HG03521 (cell line): ENCODE measurements around the gene PCCA.
"Not testable (repeated sequence)": the region's sequence is repeated elsewhere in the genome, so short reads cannot be mapped to it uniquely, and the experiment has no call there.

ENCODE experiments used
- ATAC-seq: cut with Tn5 transposase; IDR thresholded peaks from one replicate; pipeline ENCODE4 v1.9.1; 2021; ENCODE audit warnings: mild to moderate bottlenecking, moderate library complexity; ENCODE audit not compliant: unreplicated experiment

Gene PCCA

GRCh38 chr13:100235311-100235901, 146.5 kb downstream of the PCCA start:
- no peak for ATAC-seq

DNA sequence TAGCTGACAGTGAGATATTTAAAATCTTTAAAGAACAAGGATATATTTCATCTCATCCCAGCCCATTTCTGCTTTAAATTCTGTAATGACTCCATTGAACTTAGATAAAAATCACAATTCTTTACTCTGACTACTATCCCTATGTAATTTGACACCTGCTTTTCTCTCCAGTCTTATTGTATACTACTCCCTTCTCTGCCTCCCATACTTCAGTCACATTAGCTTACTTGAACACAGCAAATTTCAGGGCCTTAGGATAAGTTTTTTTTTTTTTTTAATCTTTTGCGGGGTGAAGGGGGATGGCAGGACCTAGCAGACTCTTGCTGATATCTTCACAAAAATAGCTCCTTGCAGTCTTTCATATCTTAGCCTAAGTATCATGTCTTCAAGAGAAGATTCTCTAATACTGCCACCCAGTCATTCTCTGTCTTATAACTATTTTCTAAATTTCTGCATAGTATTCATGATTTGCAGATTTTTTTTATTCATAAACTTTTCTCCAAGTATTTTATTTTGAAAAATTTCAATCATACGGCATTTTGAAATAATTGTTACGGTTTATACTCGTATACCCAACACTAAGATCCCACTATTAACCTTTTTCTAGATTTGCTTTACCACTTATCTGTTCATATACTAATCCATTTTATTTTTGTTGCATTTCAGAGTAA, 151.4 kb downstream of the PCCA start:
- ATAC-seq: no peak

GRCh38 chr13:100244431-100244830, 155.5 kb downstream of the PCCA start:
- no peak for ATAC-seq

- no peak for ATAC-seq
Measured at GRCh38 chr13:100245104-100245503, 156.2 kb downstream of the PCCA start.

DNA sequence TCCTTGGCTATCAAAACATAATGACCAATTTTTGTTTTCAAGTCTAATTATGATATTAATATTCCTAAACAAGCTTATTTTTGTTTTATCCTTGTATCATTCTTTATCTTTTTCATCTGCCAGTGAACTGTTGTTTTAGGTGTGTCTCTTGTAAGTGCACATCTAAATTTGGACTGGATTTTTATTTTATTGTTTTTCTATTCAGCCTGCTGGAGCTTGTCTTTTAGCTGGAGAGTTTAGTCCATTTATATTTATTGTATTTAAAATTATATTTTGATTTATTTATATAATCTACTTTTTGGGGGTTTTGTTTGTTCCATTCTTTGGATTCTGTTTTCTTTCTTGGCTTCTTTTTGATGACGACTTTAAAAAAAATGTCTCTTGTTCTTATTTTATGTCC, 159.0 kb downstream of the PCCA start:
- no peak for ATAC-seq

- no peak for ATAC-seq
Measured at GRCh38 chr13:100254002-100254401, 165.1 kb downstream of the PCCA start.

DNA sequence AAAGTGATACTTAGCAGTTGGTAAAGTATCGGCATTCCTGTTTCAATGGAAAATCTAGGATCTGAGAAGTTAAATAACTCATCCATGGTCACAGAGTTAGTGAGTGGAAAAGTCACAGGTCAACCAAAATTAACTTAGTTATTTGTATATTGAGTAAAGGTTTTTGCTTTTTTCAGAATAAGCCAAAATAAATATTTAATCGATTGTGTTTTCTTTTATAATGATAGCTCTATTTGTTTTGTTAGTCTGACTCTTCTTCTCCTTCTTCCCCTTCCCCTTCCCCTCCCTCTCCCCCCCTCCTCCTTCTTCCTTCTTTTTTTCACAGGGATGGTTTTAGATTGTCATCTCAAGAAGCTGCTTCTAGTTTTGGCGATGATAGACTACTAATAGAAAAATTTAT, 173.5 kb downstream of the PCCA start:
- no peak for ATAC-seq

GRCh38 chr13:100266026-100266425, 177.1 kb downstream of the PCCA start:
- ATAC-seq: no peak

DNA sequence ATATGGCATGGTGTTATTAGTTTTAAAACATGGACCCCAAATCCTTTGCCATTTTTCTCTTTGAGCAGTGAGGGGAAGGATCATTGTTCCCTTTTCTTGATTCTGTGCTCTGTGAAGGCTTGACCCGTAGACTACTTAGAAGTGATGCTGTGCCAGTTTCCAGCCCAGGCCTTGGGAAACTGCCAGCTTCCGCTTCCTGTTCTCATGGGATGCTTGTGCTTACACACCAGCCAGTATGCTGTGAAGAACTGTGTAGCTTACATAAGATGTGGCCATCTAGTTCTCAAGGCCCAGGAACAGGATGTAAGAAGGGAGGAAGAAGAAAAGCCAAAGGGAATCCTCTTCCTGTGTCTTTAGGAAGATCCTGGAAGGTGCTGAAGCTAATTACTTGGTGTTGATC, 180.9 kb downstream of the PCCA start:
- no peak for ATAC-seq

DNA sequence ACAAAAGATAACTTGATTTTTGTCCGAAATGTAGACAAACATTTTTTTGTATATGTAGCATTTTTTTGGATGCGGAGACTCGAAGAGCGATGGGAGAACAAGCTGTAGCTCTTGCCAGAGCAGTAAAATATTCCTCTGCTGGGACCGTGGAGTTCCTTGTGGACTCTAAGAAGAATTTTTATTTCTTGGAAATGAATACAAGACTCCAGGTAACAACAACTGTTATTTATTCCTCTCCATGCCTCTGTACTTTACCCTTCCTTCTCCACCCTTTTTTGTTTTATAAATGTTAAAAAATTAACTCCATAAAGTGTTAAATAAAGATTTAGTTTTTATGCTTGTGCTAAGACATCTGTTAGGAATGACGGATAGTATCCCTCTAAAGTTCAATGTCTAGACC, 184.2 kb downstream of the PCCA start:
- ATAC-seq: no peak

- ATAC-seq: no peak
Measured at GRCh38 chr13:100273552-100273951, 184.7 kb downstream of the PCCA start.

GRCh38 chr13:100274942-100275506, 186.1 kb downstream of the PCCA start:
- no peak for ATAC-seq

GRCh38 chr13:100275746-100276145, 186.9 kb downstream of the PCCA start:
- ATAC-seq: no peak

DNA sequence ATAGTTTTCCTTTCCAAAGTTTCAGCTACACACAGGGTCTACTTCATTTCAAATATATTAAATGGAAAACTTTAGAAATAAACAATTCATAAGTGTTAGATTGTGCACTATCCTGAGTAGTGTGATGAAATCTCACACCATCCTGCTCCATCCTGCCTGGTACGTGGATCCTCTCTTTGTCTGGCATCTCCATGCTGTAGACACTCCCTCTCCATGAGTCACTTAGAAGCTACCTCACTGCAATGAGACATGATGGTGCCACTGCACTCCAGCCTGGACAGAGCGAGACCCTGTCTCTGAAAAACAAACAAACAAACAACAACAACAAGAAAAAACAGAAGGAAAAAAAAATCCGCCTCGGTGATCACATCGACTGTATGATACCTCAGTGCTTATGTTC, 191.8 kb downstream of the PCCA start:
- ATAC-seq: no peak

- ATAC-seq: not testable (repeated sequence)
Measured at GRCh38 chr13:100282306-100282705, 193.4 kb downstream of the PCCA start.

- ATAC-seq: no peak
Measured at GRCh38 chr13:100290165-100290801, 201.4 kb downstream of the PCCA start.

DNA sequence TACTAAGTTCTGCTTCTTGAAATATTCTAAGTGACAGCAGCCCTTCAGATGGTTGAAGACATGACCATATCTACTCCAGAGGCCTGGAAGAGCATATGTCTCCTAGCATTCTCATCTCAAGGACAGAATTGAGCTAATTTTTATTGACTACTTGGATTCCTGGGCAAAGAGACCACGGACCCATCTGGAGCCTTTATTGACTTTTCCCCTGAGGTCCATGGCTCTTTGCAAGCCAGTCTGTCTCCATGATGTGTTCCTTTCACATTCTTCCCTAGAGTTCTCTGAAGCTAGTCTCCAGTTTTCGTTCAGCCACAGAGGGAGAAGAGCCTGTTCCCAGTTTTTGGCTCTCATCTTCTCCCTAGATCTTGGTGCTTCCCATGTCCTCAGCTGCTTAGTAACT, 202.7 kb downstream of the PCCA start:
- no peak for ATAC-seq

DNA sequence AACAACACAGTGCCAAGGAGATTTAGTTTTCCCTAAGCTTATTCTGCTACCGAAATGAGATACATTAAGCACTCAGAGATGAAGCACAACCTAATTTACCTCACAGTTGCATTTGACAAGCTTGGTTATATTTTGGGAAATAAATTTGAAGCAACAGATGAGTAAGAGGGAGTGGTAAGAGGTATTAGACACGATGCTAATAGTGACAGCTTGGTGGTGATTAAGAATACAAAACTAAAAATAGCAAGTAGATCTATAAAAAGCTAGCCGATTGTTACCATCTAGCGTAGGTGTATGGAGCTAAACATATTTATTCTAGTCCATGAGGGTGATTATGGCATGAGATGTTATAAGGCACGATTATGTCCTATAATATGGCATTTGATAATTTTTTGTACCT, 208.5 kb downstream of the PCCA start:
- ATAC-seq: no peak

GRCh38 chr13:100298116-100298681, 209.3 kb downstream of the PCCA start:
- ATAC-seq: no peak

DNA sequence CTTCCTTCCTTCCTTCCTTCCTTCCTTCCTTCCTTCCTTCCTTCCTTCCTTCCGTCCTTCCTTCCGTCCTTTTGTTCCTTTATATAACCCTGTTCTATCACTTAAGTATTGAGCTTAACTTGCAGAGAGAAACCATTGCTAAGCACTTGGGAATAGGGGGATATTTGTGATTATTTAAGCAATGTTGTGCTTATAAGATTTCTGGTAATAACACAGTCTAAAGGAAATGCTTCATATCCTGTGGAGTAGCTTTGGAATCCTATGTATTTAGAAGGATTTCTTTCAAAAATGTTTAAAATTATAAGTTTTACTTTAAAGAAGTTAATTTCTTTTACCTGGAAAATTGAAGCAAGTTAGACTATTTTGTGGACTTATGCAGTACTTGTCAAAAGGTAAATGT, 209.8 kb downstream of the PCCA start:
- ATAC-seq: no peak

DNA sequence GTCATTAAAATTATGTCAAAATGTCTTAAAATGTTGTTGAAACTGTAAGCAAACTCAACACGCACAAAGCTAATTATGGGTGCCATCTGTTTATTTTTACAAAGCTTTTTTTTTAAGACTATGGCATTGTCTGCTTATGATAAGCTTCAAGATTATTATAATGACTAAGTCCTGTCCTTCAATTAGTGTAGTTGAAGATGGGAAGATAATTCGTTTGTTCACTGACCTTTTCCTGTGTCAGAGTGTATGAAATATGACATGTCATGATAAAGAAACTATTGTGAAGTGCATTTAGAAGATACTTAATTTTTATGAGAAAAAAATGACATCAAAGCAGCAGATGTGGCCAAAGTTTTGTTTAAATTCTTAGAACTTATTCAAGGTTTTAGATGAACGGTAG, 211.3 kb downstream of the PCCA start:
- ATAC-seq: no peak

DNA sequence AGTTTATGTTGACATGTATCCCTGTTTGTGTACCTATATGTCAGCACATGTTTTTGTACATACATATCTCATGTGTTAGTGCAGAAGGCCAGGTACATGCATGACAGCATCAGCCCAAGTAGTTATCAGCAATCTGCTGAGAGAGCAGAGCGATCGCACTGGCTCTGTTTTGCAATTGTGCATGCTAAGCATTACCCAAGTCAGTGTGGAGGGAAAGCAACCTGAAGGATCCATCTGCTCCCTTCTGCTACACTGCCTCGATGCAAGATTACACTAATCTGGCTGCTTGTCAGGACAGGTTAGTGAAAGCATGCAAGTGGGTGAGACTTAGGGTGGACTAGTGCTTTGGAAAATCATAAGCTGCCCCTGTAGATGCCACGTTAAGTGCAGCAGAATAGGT, 211.8 kb downstream of the PCCA start:
- ATAC-seq: no peak
